Measurements from ENCODE around the gene RBSN. TPM values are rescaled to one million over a fixed set of nuclear protein-coding genes. Genes with fewer than 3 reads are reported as not detected.

Gene RBSN
- total RNA-seq, 1 experiment from 2014 or later: 21.2 TPM

DNA sequence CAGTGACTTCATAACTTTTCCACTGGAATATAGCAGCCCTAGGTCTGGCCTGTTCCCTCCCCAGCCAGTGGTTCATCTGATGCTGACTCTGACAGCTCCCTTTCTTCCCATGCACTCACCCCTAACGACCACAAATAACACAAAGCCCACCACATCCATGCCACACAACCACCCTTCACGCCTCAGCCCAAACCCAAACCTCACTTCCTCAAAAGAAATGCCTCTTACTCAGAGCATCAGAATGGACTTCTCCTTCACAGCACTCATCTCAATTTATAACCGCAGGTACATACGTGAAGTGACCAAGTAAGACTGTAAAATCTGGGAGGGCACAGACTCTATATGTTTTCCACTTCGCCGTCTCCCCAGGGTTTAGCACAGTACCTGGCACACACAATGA is 1.1 kb downstream of the RBSN start:
- Mint-ChIP-seq H3K4me1 (ENCODE audit: low read depth, unreplicated experiment) (peaks cover 19% of the 10 kb centered on the region), H3K9me3 (ENCODE audit: low read depth, unreplicated experiment) (no peaks in the 10 kb centered on the region), H3K27me3 (ENCODE audit: unreplicated experiment) (no peaks in the 10 kb centered on the region), H3K27ac (ENCODE audit: unreplicated experiment) (peak overlapping the region; percentile 42), H3K4me3 (ENCODE audit: low read depth, unreplicated experiment) (peak overlapping the region; percentile 92), H3K36me3 (ENCODE audit: insufficient read depth, unreplicated experiment) (peaks cover 26% of the 10 kb centered on the region)
- no peak for DNase-seq
- no peak for TF ChIP-seq CTCF (IDR thresholded peaks at IDR 0.05; ENCODE audit: unreplicated experiment)
- intact Hi-C loops (cut with micrococcal nuclease; ENCODE audit: unreplicated experiment): no loop called here
- BruUV-seq (replicated peaks): TSS peak; percentile 31
- CTCF ChIA-PET: interaction anchor here (1.0 kb wide), 1 partner anchor 10 kb away, joined by 3 read pairs; no protein-coding TSS in a partner anchor

DNA sequence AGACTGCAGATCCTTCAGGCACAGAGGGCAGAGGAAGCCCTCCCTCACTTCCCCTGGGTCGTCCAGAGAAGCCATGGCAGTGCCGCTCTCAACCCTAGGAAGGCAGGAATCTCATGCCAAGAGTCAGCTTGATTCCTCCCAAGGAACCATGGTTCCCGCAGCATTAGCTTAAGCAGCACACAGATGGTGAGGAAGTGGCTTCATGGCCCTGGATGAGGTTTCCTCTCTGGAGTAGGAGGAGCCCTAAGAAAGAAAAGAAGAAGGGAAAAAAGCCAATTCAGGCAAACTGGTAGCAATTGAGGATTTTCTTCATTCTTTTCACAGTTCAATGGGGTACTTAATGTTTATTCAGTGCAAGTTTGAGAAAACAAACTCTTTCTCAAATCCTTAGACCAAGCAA is 2.9 kb downstream of the RBSN start:
- CTCF ChIA-PET: no interaction called here
- H3K9me3 Mint-ChIP-seq (ENCODE audit: low read depth, unreplicated experiment): no peaks in the 10 kb centered on the region
- no peak for TF ChIP-seq CTCF (IDR thresholded peaks at IDR 0.05; ENCODE audit: unreplicated experiment)
- no TSS peak for BruUV-seq (replicated peaks)
- no peak for DNase-seq
- H3K27me3 Mint-ChIP-seq (ENCODE audit: unreplicated experiment): no peaks in the 10 kb centered on the region
- no peak overlapping the region for H3K27ac Mint-ChIP-seq (ENCODE audit: unreplicated experiment)
- no peak overlapping the region for H3K4me3 Mint-ChIP-seq (ENCODE audit: low read depth, unreplicated experiment)
- intact Hi-C loops (cut with micrococcal nuclease; ENCODE audit: unreplicated experiment): no loop called here
- peaks cover 9% of the 10 kb centered on the region for H3K4me1 Mint-ChIP-seq (ENCODE audit: low read depth, unreplicated experiment)
- peaks cover 26% of the 10 kb centered on the region for H3K36me3 Mint-ChIP-seq (ENCODE audit: insufficient read depth, unreplicated experiment)

DNA sequence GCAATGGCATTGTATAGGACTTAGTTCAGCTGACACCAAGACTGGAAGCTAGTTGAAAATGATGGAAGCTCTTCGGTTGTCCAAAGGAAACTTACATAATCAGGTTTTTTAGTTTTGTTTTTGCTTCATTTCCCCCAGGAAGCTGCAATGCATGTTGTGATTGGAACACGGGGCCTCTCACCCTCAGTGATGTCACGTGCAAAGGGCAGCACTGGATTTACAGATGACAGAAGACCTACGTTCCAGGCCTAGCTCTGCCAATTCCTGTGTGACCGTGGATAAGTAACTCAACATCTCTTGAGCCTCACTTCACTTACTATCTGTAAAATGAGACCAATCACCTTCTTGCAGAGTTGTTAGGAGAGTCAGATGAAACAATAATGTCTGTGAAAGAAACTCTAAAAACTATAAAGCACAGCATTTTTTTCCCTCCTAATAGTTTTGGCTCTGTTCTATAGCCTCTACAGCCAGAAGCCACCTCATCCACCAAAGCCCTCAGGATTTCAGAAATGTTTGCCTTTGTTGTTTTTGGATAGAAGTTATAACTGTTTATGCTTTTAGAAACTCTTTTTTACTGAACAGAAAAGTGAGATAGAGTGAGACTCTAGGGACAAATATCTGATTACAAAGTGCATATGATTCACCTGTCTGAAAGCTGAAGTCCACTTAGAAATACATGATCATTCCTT is 4.6 kb downstream of the RBSN start:
- no peaks in the 10 kb centered on the region for H3K27me3 Mint-ChIP-seq (ENCODE audit: unreplicated experiment)
- DNase-seq: no peak
- CTCF ChIA-PET: no interaction called here
- TF ChIP-seq CTCF (IDR thresholded peaks at IDR 0.05; ENCODE audit: unreplicated experiment): no peak
- H3K9me3 Mint-ChIP-seq (ENCODE audit: low read depth, unreplicated experiment): no peaks in the 10 kb centered on the region
- H3K4me3 Mint-ChIP-seq (ENCODE audit: low read depth, unreplicated experiment): no peak overlapping the region
- no peak overlapping the region for H3K27ac Mint-ChIP-seq (ENCODE audit: unreplicated experiment)
- H3K4me1 Mint-ChIP-seq (ENCODE audit: low read depth, unreplicated experiment): peaks cover 9% of the 10 kb centered on the region
- intact Hi-C loops (cut with micrococcal nuclease; ENCODE audit: unreplicated experiment): no loop called here
- BruUV-seq (replicated peaks): no TSS peak
- peaks cover 28% of the 10 kb centered on the region for H3K36me3 Mint-ChIP-seq (ENCODE audit: insufficient read depth, unreplicated experiment)

DNA sequence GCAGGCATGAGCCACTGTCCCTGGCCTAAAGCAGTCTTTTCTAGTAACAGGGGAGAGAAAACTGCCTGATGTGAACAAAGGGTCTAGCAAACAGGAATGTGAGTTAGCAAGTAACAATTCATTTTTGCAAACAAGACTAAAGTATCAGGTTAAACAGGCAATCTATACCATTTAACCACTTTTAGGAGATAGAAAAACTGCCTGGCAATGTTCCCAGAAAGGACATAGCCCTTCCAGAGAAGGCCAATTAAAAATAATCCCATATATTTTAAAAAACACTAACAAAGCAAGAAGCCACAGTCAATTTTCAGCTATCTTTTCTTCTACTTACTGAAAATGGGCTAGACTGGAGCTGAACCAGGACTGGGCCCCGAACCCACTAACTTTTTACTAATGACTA is 6.3 kb downstream of the RBSN start:
- Mint-ChIP-seq H3K36me3 (ENCODE audit: insufficient read depth, unreplicated experiment) (peaks cover 12% of the 10 kb centered on the region), H3K4me3 (ENCODE audit: low read depth, unreplicated experiment) (no peak overlapping the region), H3K27ac (ENCODE audit: unreplicated experiment) (no peak overlapping the region), H3K9me3 (ENCODE audit: low read depth, unreplicated experiment) (no peaks in the 10 kb centered on the region), H3K4me1 (ENCODE audit: low read depth, unreplicated experiment) (peaks cover 3% of the 10 kb centered on the region), H3K27me3 (ENCODE audit: unreplicated experiment) (no peaks in the 10 kb centered on the region)
- intact Hi-C loops (cut with micrococcal nuclease; ENCODE audit: unreplicated experiment): no loop called here
- TF ChIP-seq CTCF (IDR thresholded peaks at IDR 0.05; ENCODE audit: unreplicated experiment): no peak
- no peak for DNase-seq
- CTCF ChIA-PET: no interaction called here
- BruUV-seq (replicated peaks): no TSS peak

Measured in Calu3 (cell line).